Activated naive CD8-positive, alpha-beta T cell treated with anti-CD3 and anti-CD28 coated beads, Interleukin-2, amount 50 U/mL, for 16 hours (primary cell): ENCODE results near the gene LAMB2.

Experiments used
- DNase-seq: peaks from one replicate; pipeline ENCODE4 v3.0.0-alpha.2; 2020; ENCODE audit warnings: low read depth, low spot score

The LAMB2 gene

GRCh38 chr3:49132437-49133225, at the start of gene LAMB2:
Gene LAMB2 (minus strand): TSS chr3:49133050. CDS start chr3:49132867, 183 bp downstream.
- no peak for DNase-seq

GRCh38 chr3:49181351-49181750, 48.5 kb upstream of the LAMB2 start:
- no peak for DNase-seq

GRCh38 chr3:49180116-49180515, 47.3 kb upstream of the LAMB2 start:
- no peak for DNase-seq

- DNase-seq: no peak
Measured at GRCh38 chr3:49177073-49177472, 44.2 kb upstream of the LAMB2 start.

- DNase-seq: no peak
Measured at GRCh38 chr3:49175530-49175929, 42.7 kb upstream of the LAMB2 start.

GRCh38 chr3:49174397-49174985, 41.6 kb upstream of the LAMB2 start:
- DNase-seq: no peak

GRCh38 chr3:49173792-49174170, 40.9 kb upstream of the LAMB2 start:
- DNase-seq: no peak

DNA sequence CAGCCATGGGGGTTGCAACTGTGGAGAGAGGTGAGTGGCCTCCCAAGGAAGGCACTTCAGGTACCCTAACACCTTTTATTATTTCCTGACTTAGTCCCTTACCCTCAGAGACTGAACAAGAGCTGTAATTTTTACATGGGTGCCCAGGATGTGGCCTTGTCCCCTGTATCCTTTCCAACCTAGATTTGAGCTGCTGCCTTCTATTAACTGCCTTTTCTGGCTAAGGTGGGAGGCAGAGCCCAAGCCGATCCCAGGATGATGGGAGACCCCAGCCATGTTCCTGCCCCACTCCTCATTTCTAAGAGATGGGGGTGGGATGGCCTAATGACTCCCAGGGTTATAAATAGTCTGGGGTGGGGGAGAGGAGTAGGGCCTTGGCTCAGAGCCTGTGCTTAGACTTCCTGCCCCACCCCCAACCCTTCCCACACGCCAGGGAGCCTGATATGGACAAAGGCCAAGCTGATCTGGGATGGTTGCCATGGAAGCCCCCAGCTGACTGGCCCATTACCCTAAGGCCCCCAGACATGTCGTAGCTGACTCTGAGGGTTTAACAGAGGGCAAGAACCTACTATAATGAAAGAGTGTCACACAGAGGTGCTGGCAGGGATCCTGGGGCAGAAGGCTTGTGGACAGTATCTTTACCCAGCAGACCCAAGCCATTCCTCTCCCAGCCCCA, 40.4 kb upstream of the LAMB2 start:
- no peak for DNase-seq

GRCh38 chr3:49172551-49173041, 39.7 kb upstream of the LAMB2 start:
- no peak for DNase-seq

DNA sequence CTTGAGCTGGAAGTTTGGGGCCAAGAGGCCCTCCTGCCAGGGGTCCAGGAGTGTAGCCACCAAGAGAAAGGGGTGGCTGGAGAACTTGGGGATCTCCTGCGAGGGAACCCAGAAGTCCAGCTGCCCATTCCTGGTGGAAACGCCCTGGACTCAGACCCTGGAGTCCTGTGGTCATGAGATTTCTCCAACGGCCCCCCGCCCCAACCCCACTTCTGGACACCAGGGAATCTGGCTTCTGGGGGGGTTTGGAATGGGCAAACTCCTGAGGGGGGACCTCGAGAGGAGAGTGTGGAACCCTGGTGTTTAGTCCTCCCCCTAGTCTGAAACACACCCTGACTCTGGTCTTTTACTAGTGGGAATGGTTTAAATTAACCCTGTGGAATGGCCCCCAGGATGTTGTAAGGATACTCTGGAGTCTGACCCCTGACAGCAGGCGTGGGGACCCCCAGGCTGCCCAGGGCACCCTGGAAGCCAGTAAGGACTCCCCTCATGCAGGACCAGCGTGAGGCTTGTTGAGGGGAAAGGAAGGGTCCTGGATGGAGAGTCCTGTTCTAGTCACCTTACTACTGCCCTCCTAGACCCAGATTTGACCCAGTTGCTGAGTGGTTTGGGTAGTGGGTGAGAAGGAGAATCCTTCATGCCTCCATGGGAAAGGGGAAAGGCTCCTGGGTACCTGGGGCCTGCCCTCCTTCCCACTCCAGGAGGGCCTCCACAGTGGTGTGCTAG, 39.1 kb upstream of the LAMB2 start:
- no peak for DNase-seq

DNA sequence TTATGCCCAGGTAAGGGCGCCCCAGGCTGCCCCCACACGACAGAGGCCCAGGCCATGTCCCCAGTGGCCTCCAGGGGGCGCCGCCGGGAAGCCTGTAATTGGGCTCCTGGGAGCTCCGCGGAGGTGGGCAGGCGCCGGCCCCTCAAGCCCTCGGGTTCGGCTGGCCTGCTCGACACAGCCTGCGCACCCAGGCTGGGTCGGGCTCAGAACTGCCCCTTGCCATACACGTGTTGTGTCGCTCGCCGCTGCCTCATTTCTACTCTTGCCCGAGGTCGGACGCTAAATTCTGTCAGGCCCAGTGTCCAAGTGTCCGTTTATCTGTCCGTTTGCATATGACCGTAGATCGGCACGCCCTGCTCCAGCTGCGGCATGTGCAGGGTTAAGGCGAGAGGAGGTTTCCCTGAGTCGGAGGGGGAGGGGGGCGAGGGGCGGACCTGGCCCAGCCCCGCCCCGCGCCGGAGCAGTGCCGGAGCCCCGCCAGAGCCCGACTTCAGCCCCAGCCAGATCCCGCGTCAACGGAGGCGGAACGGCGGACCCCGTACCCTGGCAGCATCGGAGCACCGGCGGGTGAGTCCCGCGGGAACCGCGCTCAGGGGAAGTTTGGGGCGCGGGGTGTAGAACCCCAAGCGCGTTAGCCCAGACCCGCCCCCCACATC, 38.4 kb upstream of the LAMB2 start, which contains the start of gene KLHDC8B:
TSS of gene KLHDC8B (plus strand) at position 480 of the 656 bp plus-strand sequence. CDS start 1,172 bp downstream, outside the sequence.
- DNase-seq: peak; percentile 65

DNA sequence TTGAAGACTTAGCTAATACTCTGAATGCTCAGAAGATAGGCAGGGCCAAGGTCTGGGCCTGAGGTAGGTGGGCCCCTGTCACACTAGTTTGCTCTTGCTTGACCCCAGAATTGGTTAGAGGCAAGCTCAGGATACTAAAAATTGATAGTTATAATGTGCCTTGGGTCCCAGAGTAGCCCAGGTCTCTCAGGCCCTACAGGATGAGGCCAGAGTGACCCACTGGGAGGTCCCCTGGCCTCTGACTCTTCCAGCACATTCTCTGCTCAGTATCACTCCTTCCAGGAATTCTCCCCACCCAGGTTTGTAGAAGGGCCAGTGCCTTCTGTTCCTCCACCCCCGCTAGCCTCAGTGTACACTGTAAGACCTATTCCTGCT, 37.9 kb upstream of the LAMB2 start:
- DNase-seq: no peak

GRCh38 chr3:49166752-49167556, 34.1 kb upstream of the LAMB2 start:
- no peak for DNase-seq

DNA sequence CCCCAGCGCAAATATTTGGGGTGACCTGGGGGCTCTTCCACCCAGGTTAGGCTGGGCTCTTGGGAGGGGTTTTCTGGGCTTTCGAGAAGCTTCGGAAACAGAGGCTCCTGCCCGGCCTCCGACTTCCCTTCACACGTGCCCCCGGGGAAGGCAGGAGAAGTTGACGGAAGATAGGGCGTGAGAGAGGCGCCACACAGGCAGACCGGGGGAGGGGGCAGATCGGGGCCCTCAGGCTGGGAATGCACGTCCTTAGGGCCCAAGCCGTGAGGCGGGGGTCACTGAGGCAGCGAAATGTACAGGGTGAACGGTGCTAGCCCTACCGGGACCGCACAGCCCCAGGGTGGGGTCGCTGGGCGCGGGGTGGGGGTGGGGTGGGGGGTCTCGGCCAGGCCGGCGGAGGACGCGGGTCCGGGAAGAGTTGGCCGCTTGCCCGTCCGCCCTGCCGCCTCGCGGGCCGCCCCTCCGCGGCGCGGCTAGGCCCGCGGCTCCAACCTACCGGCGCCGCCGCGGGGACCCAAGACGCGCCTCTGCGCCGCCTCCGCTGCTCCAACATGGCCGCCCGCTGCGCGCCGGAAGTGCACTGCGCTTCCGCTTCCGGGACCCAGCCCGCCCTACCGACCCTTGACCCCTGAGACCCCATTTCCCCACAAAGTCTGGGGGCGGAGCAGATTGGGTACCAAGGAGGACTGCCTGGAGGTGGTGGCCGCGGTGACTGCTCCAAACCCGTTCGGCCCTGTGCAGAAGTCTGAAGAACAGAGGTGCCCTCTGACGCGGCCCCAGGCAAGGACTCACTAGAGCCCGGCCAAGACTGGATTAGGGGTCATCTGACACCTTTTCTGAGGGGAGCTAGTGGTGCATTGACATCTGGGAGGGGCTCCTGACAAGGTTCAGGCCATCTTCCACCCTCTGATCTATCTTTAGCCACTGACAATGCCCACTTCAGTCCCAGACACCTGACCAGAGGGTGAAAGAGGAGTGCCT, 33.2 kb upstream of the LAMB2 start, which contains the start of gene CCDC71:
TSS of gene CCDC71 (minus strand) at position 561 of the 981 bp plus-strand sequence. CDS start 2,123 bp downstream, outside the sequence.
- DNase-seq: peak; percentile 55

DNA sequence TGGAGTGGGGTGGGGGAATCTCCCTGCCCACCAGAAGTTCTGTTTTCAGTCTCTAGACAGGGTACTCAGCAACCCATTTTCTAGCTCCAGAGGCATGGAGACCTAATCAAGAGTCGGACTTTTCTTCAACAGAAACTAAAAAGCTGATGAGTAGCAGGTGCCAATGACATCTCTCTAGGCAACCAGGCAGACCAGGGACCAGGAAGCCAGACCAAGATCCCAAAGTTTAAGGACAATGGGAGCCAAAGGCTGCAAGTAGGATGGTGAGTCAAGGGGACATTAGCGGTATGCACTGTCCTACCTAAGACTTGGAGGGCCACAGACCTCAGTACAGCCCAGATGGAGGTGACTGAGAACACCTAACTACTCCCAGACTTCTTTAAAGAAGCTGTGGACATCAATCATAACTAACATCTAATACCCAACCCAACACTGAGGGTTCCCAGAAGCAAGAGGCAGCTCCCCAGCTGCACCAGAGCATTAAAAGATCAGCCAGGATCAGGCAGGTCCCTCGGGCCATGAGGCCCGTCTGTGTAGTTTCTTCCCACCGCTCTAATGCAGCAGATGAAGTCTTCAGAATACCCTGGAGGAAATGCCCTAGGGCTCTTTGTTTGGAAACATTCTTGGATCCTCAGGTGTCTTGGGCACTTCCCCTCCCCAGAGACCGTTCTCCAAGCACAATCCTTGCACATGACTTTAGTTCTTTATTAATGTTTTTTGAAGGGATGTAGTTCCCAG, 32.3 kb upstream of the LAMB2 start:
- no peak for DNase-seq

- DNase-seq: no peak
Measured at GRCh38 chr3:49163609-49164008, 30.8 kb upstream of the LAMB2 start.

DNA sequence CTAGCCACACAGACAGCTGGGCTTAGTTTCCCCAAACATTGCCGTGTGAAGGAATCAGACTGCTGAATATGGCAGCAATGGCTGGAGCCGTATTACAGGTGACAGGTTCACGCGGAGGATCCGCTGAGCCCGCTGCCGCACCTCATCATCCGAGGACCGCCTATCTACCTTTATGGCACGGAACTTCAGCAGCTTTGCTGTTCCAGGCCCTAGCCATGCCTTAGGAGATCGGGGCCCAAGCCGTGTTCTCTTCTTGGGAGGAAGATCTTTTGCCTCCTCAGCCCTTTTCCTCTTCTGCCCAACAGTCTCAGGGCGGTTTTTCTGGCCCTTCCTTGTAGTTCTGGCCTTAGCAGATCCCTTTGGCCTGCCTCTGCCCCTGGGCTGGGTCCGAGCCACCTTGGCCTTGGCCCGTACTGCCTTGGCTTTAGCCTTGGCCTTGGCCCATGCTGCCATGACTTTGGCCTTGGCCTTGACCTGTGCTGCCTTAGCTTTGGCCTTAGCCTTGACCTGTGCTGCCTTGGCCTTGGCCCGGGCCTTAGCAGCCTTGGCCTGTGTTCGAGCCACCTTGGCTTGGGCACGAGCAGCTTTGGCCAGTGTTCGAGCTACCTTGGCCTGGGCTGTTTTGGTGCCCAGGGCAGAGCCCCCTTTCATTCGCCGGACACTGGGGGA, 30.0 kb upstream of the LAMB2 start:
- no peak for DNase-seq
